Activated CD4-positive, alpha-beta T cell treated with anti-CD3 and anti-CD28 coated beads, Interleukin-2, amount 50 U/mL, for 1 hour (primary cell): ENCODE results near the gene SLC44A3.
A peak's percentile ranks its signal among the peaks of the same experiment; 100 is the strongest.
"Not testable (repeated sequence)": the region's sequence is repeated elsewhere in the genome, so short reads cannot be mapped to it uniquely, and the experiment has no call there.

Experiments used
- DNase-seq: peaks from one replicate; pipeline ENCODE4 v3.0.0-alpha.2; 2020

Gene SLC44A3

DNA sequence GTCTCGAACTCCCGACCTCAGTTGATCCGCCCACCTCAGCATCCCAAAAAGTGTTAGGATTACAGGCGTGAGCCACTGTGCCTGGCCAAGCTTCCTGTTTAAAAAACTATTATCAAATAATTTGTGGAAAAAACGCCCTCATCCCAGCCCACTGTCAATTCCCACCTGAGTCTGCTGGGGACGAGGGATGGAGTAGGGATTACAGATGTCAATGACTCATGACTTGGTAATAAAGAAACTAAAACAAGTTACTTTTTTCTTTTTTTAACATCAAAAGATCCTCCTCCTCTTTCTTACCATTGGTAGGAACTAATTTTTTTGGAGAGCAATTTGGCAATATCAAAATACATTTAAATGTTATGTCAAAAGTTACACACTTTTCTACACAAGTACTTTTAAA is 97.1 kb downstream of the SLC44A3 start:
- no peak for DNase-seq

DNA sequence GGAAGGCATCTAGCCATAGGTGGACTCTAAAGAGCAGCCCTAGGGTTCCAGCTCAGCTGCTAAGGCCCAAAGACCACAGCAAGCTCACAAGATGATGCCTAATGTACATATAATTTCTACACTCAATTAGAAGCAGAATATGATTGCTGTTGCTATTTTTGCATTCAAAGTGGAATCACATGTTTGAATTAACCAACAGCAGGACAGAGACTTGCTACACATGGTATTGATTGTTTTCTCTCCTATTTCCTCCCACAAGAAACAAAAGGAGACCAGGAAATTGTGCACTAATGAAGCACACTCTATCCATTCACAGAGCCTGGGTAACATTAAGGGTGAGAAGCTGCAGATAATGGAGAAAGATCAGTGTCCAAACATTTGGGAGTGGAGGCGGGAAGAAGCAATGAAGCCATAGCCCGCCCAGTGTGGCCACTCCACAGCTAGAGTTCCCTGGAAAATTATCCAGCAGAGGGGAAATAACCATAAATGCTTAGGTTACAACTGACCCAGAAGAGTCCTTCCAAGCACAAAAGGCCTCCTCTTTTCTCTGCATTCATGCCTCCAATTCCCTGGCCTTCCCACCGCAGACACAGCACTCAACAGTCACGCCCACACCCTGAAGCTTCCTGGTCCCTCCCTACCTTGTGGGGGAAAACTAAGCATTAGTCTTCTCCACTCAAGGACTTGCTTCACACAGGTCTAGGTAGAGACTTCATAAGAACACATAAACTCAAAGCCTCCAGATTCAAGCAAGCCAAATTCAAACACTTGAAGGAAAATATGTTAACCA is 99.3 kb downstream of the SLC44A3 start:
- no peak for DNase-seq

DNA sequence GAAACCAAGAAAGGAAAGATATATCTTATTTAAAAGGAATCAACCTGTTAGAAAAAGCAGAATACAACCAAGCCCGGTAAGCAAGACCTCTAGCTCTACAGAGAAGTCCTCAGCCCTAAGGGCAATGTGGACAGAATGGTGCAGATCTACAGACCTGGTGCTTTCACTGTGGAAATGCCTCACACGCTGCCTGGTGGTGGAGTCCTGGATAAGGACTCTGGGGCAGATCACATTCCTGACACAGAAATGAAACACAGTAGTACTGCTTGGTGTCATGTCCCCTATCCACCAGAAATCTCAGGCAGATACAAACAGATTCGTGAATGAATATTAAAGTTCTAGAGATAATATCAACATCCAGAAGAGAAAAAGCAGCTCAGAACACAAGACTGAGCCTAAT is 99.9 kb downstream of the SLC44A3 start:
- DNase-seq: no peak

DNA sequence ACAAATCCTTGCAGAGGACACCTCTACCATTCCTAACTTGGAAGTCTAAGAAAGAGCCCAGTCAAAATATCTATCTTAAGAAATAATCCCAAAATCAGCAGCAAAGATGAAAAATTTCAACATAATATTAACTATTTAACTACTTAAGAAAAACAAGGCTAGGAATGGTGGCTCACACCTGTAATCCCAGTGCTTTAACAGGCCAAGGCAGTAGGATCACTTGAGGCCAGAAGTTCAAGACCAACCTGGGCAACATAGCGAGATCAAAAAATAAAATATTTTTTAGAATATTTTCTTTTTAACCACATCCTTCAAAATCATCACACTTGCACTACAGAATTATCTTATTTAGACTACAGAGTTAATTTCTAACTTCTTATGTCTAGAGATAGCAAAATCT is 101.8 kb downstream of the SLC44A3 start:
- no peak for DNase-seq

DNA sequence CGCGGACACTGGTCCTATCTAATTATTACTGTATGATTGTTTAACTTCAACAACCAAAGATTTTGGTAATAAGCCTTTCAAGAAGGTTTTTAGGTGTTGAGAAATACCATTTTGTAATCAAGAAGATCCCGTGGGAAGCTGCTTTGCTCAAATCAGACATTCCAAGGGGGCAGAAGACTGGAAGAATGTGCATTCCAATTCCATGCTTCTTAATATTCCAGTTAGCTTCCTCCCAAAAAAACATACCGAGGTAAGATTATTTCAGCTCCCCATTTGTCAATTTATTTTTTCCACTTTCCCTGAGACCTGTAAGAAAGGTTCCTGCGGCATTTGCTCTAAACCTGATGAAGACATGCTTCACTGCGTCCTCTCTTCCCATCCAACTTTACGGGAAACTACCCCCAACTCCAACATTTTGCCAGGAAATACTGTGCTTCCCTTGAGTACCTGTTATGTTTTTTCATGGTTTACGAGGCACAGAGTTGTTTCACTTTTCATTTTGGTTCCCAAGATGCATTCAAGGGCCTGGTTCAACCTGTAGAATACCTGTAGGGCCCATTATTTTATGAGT is 102.7 kb downstream of the SLC44A3 start:
- no peak for DNase-seq

DNA sequence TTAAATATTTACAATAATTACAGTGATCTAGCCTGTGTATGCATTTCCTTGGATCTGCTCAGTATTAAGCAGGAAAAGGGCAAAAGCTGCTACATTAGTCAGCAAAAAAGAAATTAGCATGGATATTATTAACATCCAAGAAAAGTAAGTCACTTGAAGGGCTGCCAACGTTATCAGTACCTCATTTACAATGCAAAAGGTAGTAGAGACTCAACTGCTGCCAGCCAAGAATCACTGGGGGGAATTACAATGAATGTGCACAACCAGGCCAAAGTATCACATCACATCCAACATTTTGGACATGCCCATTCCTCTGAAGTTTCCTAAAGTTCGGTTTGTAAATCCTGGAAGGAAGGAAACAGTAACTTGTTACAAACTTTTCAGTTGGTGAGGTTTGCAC is 104.8 kb downstream of the SLC44A3 start:
- DNase-seq: no peak

DNA sequence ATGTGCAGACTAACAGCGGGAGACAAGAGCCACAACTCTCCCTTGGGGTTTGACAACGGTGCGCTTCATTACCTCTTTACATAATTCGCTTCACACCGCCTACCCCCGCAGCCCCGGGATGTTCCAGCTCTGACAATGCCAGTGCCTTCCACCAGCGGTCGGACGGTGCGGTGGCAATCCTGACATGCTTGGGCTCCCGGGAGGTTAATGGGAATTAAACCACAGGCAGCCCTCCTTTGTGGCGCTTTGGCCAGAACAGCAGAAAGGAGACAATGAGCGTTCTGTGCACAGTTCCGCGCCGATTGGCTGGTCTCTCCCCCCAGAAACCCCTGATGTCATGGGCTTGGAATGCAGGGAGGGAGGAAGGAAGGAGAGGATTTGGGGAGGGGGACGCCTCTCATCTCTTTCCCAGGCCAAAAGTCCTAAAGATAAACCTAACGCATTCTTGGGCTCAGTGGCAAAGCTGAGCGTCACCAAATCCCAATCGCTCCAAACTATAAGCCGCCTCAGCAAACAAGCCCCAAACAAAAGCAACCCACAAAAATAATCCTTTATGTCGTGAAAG is 105.5 kb downstream of the SLC44A3 start:
- DNase-seq: no peak

DNA sequence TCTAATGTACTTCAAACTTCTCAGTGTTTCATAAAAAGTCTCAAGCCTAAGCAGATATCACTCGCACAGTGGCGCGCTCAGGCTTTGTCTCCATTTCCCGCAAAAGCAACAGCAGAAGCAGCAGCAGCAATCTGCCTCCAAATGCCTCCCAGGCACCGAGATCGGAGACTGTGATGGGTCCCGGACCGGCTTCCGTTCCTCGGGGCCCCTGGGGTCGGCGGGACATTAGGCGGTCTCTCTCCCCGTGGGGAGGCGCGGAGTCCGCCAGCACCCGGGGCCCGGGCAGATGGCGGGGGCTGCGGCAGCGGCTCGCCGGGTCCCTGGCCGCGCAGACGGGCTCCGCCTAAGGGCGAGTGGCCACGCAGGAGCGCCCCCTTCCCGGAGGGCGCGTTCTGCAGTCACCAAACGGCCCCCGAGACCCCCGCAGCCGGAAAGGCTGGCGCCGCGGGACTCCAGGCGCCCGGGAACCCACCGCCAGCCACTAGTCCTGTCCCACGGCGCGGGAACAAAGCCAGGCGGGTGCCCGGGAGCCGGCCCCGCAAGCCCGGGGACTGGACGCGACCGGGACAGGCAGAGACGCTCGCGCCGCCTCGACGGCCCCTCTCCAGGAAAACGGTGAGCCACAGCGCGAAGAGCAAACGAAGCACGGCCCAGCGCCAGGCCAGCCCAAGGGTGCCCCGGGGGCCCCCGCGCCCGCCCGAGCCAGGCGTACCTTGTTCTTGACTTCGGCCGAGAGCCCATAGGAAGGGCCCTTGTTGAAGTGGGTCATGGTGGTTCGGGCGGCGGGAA is 106.2 kb downstream of the SLC44A3 start:
- peak; percentile 5 for DNase-seq

DNA sequence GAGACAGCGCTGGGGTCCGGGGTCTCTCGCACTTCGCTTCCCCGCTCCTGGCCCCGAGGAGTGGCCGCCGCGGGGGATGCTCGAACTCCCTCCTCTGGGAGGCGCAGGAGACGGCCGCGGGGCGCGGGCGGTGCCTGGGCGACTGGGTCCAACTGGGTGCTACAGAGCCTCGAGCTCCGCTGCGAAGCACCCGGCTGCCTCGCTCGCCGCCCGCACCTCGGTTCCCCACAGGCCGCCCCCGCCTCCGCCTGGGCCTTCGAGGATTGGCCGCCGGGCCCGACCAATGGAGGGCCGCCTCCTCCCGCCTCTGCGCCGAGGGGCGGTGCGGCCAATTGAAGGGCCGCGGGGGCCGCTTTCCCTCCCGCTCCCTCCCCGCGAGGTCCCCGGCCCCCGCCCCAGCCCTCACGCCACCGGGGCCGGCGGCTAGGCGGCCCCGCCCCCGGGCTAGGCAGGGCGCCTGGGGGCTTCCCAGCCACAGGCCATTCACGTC is 106.8 kb downstream of the SLC44A3 start, which contains the start of gene CNN3:
CNN3 (minus strand) TSS at position 196 of the 490 bp plus-strand sequence. CDS start 216 bp downstream, outside the sequence.
- DNase-seq: peak; percentile 59

DNA sequence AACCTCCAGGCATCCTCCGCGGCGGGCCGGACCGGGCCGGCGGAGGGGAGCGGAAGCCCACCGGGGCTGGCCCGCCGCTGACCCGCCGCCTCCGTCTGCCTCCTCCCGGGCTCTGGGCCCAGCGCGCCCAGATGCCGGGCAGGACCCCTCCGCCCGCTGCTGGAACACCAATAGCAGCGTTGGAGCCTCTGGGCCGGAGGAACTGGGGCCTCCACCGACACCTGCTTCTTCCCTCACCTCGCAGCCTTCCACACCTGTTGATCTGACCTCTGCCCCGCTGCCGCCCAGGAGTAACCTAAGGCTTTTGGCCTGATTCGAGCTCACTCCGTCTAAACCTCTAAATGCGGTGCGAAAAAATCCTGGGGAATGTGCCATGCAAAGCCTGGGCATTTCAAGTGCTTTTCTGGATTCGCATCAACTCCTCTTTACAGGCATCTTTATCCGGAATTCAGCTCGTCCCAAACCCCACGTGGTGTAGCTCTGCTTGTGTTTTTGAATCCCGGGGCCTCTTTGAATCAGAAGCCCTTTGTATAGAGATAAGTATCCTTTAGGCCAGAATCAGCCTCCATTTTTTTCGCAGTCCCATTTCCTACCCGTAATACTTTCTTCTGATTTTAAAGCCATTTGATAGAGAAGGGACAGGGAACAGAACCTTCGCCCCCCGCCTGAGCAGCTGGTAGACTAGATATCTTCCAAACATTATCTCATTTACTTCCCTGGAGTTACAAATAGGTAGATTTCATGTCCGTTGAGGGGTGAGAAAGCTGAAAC is 107.4 kb downstream of the SLC44A3 start:
- no peak for DNase-seq

DNA sequence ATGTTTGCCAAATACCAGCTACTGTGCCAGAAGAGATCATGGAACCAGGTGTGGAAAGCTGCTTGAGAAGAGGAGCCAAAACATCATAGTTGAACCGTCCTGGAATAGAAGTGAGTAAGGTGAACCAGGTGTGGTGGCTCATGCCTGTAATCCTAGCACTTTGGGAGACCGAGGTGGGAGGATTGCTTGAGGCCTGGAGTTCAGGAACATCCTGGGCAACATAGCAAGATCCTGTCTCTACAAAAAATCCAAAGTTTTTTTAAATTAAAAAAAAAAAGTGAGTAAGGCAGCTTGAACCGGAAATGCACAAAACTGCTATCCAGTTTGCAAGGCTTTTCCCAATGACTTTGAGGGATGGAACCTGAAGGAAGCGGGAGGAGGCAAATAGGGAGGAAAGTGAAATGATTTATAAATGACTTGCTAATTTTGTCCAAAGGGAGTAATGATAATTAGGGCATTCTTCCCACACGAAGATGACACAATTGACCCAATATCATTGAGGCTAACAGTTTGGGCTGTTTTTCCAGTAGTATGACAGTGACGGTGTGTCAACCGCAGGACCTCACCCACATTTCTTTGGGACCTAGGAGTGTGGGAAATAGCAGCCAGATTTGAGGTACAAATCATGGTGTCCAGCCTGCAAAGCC is 108.3 kb downstream of the SLC44A3 start:
- DNase-seq: no peak

DNA sequence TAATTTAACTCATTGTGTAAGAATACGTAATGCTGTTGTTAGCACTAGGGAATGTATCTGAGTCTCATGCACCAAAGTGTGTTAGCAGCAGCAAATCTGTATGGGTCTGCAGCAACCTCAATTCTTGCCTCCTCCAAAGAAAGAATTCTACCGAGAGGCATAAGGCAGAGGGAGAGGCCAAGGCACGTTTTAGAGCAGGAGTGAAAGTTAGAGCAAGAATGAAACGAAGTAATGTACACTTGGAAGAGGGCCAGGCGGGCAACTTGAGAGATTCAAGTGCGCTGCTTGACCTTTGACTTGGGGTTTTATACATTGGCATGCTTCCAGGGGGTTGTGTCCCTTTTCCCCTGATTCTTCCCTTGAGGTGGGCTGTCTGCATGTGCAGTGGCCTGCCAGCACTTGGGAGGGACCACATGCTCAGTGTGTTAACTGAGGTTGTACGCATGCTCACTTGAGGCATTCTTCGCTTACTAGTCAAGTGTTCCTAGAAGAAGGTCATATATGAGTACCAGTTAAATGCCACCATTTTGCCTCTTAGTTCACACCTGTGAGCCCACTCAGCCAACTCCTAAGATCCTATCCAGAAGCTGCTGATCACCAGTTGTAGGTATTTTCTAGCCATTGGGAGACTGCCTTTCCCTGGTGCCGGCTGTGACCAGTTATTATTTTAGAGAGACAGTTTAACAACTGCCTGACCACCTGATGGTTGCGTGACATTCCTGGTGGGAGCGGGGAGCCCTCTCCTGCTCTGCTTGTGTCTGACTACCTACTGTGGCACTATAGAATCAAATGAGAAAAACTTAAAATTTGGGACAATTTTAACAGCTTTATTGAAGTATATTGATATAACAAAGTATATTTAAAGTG is 109.4 kb downstream of the SLC44A3 start:
- DNase-seq: no peak

DNA sequence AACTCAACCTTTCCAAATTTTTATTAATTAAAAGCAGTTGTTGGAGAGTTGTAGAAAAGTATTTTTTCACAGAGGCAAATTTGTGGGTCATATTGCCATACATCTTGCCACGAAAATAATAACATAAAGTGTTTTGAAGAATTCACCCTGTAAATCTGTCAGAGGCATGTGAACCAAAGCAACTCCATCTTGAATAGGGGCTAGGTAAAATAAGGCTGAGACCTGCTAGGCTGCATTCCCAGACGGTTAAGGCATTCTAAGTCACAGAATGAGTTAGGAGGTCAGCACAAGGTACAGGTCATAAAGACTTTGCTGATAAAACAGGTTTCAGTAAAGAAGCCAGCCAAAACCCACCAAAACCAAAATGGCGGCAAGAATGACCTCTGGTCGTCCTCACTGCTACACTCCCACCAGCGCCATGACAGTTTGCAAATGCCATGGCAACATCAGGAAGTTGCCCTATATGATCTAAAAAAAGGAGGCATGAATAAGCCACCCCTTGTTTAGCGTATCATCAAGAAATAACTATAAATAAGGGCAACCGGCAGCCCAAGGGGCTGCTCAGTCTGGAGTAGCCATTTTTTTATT is 111.2 kb downstream of the SLC44A3 start:
- no peak for DNase-seq

DNA sequence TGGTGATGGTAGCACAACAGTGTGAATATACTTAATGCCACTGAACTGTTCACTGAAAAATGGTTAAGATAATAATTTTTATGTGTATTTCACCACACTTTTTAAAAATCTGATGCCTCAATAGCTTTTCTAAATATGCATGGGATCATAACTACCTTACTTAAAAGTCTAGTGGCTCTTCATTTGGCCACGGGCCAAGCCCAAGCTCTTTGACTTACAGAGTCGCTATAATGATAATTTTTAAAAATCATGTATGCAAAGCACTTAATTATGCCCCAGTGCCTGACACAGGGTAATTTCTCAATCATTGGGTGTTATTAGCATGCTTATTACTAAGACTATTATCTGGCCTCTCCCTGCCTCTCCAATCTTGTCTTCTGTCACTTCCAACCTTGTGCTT is 114.4 kb downstream of the SLC44A3 start:
- DNase-seq: no peak

DNA sequence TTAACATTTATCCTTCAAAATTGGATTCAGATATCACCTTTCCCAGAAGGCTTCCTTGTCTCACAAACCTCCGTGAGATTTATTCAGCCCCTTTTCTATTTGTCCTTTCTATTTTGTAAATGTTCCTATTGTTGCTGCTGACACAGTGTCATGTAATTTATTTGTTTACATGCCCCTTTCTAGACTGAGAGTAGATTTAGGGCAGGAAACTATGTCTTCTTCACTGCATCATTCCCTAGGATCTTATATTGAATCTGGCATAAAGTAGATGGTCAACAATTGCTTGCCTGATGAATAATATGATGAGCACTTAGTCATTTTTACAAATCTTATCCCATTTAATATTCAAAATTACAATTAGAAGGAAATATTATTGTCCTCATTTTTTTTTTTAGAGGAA is 114.9 kb downstream of the SLC44A3 start:
- no peak for DNase-seq

DNA sequence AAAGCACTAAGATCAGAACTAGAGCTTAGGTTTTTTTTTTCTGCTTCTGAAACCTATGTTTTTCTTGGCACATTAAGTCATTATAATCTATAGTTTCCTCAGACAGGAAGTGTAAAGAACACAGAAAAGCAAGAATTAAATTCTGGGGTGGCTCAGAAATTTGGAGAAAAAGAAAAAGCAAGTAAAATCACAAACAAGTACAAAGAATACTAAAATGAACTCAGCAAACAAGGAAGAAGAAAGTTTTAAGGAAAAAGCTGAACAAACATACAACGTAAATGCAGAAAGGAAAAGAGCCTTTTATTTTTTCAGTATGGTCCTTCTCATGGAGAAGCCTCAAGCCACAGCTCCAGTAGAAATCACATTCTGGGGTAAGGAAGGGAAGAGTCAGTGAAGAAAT is 115.3 kb downstream of the SLC44A3 start:
- DNase-seq: no peak

DNA sequence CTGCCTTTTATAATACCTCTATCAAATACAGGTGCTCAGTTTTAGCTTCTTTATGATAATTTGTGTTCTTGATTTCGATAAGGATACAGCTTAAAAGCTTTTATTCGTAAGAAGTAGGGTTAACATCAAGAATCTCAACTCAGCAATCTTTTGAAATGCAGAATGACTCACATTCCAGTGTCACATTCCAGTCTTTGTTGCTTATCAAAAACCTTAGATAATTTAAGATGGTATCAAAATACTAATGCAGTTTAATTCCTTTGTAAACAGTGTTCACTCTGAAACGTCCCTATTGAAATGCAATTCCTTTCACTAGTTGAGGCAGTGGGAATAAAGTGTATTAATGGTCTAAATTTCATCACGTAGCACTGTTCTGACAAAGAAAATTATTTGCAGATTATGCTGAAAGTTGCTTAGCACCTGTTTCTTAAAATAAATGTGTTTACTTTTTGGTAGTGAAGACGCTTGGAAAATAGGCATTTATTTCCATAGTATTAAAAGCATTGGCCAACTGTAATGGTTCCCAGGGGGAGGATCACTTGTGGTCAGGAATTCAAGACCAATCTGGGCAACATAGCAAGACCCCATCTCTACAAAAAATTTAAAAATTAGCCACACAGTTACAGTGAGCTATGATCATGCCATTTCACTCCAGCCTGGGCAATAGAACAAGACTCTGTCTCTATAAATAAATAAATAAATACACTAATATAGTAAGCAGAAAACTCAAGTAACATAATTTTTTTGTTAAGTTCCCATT is 116.9 kb downstream of the SLC44A3 start:
- no peak for DNase-seq

DNA sequence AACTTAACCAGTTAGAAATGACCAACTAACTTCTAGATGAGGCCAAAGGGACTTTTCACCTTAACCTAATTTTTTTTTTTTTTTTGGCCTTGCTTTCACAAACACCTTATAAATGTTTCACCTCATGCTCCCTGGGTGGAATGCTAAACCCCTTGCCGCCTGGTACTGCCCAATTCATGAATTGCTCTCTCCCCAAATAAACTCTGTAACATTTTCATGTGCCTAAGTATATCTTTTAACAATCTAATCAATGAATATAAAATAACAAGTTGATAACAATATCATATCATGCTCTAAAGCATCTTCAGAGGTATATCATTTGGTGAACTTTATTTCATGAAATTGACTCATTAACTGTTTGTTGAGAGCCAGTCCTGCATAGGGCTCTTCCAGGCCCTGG is 117.7 kb downstream of the SLC44A3 start:
- DNase-seq: no peak

DNA sequence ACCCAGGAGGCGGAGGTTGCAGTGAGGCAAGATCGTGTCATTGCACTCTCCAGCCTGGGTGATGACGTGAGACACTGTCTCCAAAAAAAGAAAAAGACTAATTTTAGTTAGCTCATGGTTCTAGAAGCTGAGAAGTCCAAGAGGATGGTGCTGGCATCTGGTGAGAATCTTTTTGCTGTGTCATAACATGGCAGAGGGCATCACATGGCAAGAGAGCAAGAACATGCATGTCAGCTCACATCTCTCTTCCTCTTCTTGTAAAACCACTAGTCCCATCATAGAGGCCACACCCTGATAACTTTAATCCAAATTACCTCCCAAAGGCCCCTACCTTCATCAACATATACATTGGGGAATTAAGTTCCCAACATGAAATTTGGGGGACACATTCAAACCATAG is 120.6 kb downstream of the SLC44A3 start:
- DNase-seq: no peak

DNA sequence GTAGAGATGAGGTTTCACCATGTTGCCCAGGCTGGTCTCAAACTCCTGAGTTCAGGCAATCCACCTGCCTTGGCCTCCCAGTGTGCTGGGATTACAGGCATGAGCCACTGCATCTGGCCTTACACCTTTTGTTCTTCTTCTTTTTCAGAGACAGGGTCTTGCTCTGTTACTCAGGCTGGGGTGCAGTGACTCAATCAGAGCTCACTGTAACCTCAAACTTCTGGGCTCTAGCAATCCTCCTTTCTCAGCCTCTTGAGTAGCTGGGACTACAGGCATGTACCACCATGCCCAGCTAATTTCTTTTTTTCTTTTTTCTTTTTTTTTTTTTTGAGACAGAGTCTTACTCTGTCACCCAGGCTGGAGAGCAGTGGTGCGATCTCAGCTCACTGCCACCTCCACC is 121.3 kb downstream of the SLC44A3 start:
- not testable (repeated sequence) for DNase-seq
